HEK293 (cell line): ENCODE data around the gene FAH.
A peak's percentile ranks its signal among the peaks of the same experiment; 100 is the strongest.

ENCODE experiments used
- CTCF ChIA-PET: fragments of 350-600 bp; formaldehyde crosslinking; extraction: SDS; loops from one replicate; lab custom pipeline; 2021; ENCODE audit warnings: antibody characterized with exemption; lab: Yijun Ruan, JAX
- POLR2A ChIA-PET: fragments of 300-600 bp; formaldehyde crosslinking; extraction: SDS; loops from one replicate; lab custom pipeline; 2020; ENCODE audit warnings: antibody characterized with exemption, inconsistent platforms; lab: Yijun Ruan, JAX
- H3K27ac ChIP-seq: fragments of 200-500 bp; sonication (Bioruptor generic); 2 replicates; pipeline ENCODE4 v1.5.1; 2014; ENCODE audit warnings: low read depth, low read length, control low read depth, inconsistent platforms; ENCODE audit errors: extremely low read depth
- H3K36me3 ChIP-seq, 2 experiments: fragments of 200-500 bp in 1 of 2; sonication (Bioruptor generic) in 1 of 2; 1 replicate in 1 of 2; 2 replicates in 1 of 2; pipeline ENCODE4 v1.5.1; 2014 to 2017; ENCODE audit warnings: inconsistent platforms in 2 of 2, low read length in 2 of 2; ENCODE audit not compliant: control insufficient read depth in 2 of 2, insufficient read depth in 1 of 2
- H3K4me1 ChIP-seq: fragments of 200-500 bp; sonication (Bioruptor generic); 2 replicates; pipeline ENCODE4 v1.5.1; 2014; ENCODE audit warnings: mild to moderate bottlenecking, low read length, inconsistent platforms; ENCODE audit not compliant: control insufficient read depth, insufficient read depth
- H3K4me3 ChIP-seq: 2 replicates; pipeline ENCODE4 v1.5.1; 2011; ENCODE audit warnings: low read depth, mild to moderate bottlenecking, control low read depth, low read length, moderate library complexity
- H3K9me3 ChIP-seq: fragments of 200-500 bp; sonication (Bioruptor generic); 2 replicates; pipeline ENCODE4 v1.5.1; 2014; ENCODE audit warnings: low read depth, low read length, inconsistent platforms; ENCODE audit not compliant: control insufficient read depth, insufficient read depth
- CTCF ChIP-seq: fragments of 450-650 bp; formaldehyde crosslinking; IDR thresholded peaks from 2 replicates; pipeline ENCODE4 v1.5.1; 2016; ENCODE audit warnings: missing biosample characterization, missing genetic modification characterization
- ZBTB44 ChIP-seq: fragments of 450-650 bp; IDR thresholded peaks from 2 replicates; pipeline ENCODE4 v1.5.1; 2018; ENCODE audit warnings: missing biosample characterization, mild to moderate bottlenecking, missing genetic modification characterization
- ZNF112 ChIP-seq: fragments of 450-650 bp; formaldehyde crosslinking; IDR thresholded peaks from 2 replicates; pipeline ENCODE4 v1.5.0; 2017; ENCODE audit warnings: missing biosample characterization, missing genetic modification characterization
- ZNF433 ChIP-seq: fragments of 450-650 bp; formaldehyde crosslinking; IDR thresholded peaks from 2 replicates; pipeline ENCODE4 v1.5.1; 2016; ENCODE audit warnings: missing biosample characterization, missing genetic modification characterization, low read depth
- ZNF548 ChIP-seq: fragments of 450-650 bp; formaldehyde crosslinking; IDR thresholded peaks from 2 replicates; pipeline ENCODE4 v1.5.1; 2016; ENCODE audit warnings: missing biosample characterization, missing genetic modification characterization

FAH gene

GRCh38 chr15:80233581-80233980 lies 80.8 kb downstream of the FAH start:
- Histone ChIP-seq H3K9me3 (no peaks in the 10 kb centered on the region), H3K36me3 (no peaks in the 10 kb centered on the region), H3K4me3 (no peak overlapping the region), H3K27ac (no peak overlapping the region), H3K4me1 (no peaks in the 10 kb centered on the region)
- CTCF ChIA-PET: interaction anchor here (0.6 to 1.1 kb wide), 4 partner anchors 15 to 615 kb away, joined by 3 to 5 read pairs (median 4); no protein-coding TSS in a partner anchor
- TF ChIP-seq ZNF548 (tag by site-specific recombination) (no peak), ZNF433 (tag by site-specific recombination) (no peak), ZNF112 (tag by site-specific recombination) (no peak)
- POLR2A ChIA-PET: no interaction called here

GRCh38 chr15:80234883-80235282 lies 82.1 kb downstream of the FAH start:
- H3K4me3 ChIP-seq: no peak overlapping the region
- ChIA-PET POLR2A (no interaction called here), CTCF (interaction anchor here (0.6 to 1.2 kb wide), 7 partner anchors 21 to 615 kb away, joined by 3 to 6 read pairs (median 3); no protein-coding TSS in a partner anchor)
- no peaks in the 10 kb centered on the region for H3K4me1 ChIP-seq
- no peaks in the 10 kb centered on the region for H3K36me3 ChIP-seq
- TF ChIP-seq ZBTB44 (no peak), CTCF (peak; percentile 42; the same call in 1 of the 2 replicates)
- no peak overlapping the region for H3K27ac ChIP-seq
- H3K9me3 ChIP-seq: no peaks in the 10 kb centered on the region
